Astrocyte of the cerebellum (primary cell): Measurements from ENCODE around the gene STXBP4.

Experiments
- DNase-seq: peaks from one replicate; pipeline ENCODE4 v3.0.0-alpha.2; 2011; ENCODE audit warnings: low read depth
- H3K4me3 ChIP-seq: 2 replicates; pipeline ENCODE4 v1.5.1; 2011; ENCODE audit warnings: mild to moderate bottlenecking, low read depth, low read length, moderate library complexity
- in situ Hi-C: cut with HindIII; loops from 2 replicates; pipeline ENCODE4 v1.10.0; 2017; ENCODE audit warnings: low sequenced_read_pairs
- TF ChIP-seq, protein P1 (sequence below): IDR thresholded peaks from 2 replicates; pipeline ENCODE4 v1.5.1; 2012; ENCODE audit warnings: low read length, low read depth, moderate library complexity, mild to moderate bottlenecking; ENCODE audit errors: missing control alignments

Gene STXBP4, protein sequence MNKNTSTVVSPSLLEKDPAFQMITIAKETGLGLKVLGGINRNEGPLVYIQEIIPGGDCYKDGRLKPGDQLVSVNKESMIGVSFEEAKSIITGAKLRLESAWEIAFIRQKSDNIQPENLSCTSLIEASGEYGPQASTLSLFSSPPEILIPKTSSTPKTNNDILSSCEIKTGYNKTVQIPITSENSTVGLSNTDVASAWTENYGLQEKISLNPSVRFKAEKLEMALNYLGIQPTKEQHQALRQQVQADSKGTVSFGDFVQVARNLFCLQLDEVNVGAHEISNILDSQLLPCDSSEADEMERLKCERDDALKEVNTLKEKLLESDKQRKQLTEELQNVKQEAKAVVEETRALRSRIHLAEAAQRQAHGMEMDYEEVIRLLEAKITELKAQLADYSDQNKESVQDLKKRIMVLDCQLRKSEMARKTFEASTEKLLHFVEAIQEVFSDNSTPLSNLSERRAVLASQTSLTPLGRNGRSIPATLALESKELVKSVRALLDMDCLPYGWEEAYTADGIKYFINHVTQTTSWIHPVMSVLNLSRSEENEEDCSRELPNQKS

DNA sequence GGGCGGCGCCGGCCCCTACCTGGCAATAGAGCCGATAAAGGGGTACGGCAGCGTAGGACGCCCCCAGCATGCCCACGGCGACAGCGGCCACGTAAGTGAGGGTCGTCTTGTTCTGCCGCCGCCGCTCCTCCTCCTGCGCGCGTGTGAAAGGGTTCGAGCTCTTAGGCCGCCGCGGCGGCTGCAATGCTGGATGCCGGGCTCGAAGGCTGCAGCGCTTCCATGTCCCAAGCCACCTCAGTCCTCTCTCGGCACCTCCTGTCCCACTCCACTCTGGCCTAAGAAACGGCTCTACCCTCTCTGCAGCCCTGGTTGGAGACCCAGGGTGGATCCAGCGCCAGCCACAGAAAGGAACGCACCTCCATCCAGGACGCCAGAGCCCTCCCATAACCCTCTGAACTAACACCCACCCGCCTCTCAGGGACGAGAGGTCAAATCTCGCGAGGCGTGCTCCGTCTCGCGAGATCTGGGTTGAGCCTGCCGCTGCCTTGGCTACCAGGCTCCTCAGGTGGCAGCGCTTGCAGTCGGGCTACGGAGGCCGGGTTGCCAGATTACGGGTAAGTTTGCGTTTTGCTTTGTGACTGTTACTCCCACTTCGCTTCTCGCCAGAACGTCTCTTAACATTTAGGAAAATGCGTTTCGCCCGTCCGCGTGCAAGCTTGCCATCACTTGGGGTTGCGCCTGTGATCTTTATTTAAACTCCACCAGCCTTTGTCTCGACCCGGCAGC is at the start of gene STXBP4, which contains the start of gene COX11:
Gene STXBP4, plus strand, starts transcription at position 504 of the 726 bp plus-strand sequence. CDS start 17,455 bp downstream, outside the sequence.
Gene COX11, minus strand, starts transcription at position 393 of the 726 bp plus-strand sequence. Its CDS starts 8 bp downstream, at position 385.
- DNase-seq, result peak; percentile 91
- peak within 1 kb of the TSS; percentile 77 for H3K4me3 ChIP-seq
- in situ Hi-C loops, result no loop called here
- TF ChIP-seq, protein P1, sequence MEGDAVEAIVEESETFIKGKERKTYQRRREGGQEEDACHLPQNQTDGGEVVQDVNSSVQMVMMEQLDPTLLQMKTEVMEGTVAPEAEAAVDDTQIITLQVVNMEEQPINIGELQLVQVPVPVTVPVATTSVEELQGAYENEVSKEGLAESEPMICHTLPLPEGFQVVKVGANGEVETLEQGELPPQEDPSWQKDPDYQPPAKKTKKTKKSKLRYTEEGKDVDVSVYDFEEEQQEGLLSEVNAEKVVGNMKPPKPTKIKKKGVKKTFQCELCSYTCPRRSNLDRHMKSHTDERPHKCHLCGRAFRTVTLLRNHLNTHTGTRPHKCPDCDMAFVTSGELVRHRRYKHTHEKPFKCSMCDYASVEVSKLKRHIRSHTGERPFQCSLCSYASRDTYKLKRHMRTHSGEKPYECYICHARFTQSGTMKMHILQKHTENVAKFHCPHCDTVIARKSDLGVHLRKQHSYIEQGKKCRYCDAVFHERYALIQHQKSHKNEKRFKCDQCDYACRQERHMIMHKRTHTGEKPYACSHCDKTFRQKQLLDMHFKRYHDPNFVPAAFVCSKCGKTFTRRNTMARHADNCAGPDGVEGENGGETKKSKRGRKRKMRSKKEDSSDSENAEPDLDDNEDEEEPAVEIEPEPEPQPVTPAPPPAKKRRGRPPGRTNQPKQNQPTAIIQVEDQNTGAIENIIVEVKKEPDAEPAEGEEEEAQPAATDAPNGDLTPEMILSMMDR, result peak; percentile 6

GRCh38 chr17:54919425-54919824 is 49.1 kb upstream of the STXBP4 start:
- in situ Hi-C loops, result no loop called here
- TF ChIP-seq, protein P1, result no peak
- no peak overlapping the region for H3K4me3 ChIP-seq
- no peak for DNase-seq

- DNase-seq, result no peak
- H3K4me3 ChIP-seq, result no peak overlapping the region
- TF ChIP-seq, protein P1, result no peak
- in situ Hi-C loops, result no loop called here
Measured at GRCh38 chr17:54920819-54921218, 47.7 kb upstream of the STXBP4 start.

DNA sequence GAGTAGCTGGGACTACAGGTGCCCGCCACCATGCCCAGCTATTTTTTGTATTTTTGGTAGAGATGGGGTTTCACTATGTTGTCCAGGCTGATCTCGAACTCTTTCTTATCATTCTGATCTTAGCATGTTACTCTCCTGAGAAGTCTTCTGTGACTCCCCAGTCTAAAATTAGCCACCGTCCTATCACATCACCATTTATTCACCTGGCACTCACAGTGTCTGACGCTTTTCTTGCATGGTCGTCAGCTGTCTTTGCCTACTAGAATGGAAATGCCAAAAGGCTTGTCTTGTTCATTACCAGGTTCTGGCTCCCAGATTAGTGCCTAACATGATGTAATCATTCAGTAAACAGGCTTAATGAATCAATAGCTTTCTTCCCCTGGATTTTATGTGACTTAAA is 44.2 kb upstream of the STXBP4 start:
- in situ Hi-C loops, result no loop called here
- H3K4me3 ChIP-seq, result no peak overlapping the region
- DNase-seq, result no peak
- TF ChIP-seq, protein P1, result no peak

DNA sequence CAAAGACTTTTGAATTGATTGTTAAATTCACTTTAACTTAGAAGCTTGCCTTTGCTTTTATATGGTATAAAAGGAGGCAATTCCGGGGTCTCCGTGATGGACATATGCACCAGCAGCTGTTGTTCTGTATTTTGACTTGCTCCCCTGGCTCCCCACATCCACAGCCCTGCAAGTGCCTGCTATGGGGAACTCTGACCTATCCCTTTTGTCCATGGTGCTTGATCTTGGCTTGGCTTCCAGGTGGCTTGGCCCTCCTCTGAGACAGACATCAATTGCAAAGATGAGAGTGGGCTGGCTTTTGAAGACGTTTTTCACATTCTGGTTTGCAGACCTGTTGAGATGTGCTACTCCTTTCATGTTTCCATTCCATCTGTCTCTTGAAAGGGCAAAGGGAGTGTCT is 41.0 kb upstream of the STXBP4 start:
- in situ Hi-C loops, result no loop called here
- TF ChIP-seq, protein P1, result no peak
- H3K4me3 ChIP-seq, result no peak overlapping the region
- no peak for DNase-seq

DNA sequence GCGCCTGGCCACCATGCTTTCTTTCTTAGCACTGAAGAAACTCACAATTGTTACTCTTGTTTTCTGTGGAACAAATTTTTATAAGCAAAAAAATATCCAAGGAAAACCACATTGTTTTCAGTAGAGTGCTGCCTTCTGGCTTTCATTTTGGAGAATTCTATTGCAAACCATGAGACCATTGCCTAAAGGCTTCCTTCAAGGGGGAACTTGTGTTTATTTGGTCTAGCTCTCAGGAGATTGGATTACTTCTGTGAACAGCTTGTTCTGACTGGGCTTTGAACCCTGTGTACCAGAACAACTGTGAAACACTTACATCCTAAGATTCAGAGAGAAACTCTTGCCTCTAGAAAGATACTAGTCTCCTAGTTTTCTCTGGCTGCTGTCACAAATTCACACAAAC is 35.9 kb upstream of the STXBP4 start:
- peak; percentile 9 for DNase-seq
- in situ Hi-C loops, result no loop called here
- TF ChIP-seq, protein P1, result no peak
- no peak overlapping the region for H3K4me3 ChIP-seq
